ENCODE measurements around the gene STUB1.

The STUB1 gene

DNA sequence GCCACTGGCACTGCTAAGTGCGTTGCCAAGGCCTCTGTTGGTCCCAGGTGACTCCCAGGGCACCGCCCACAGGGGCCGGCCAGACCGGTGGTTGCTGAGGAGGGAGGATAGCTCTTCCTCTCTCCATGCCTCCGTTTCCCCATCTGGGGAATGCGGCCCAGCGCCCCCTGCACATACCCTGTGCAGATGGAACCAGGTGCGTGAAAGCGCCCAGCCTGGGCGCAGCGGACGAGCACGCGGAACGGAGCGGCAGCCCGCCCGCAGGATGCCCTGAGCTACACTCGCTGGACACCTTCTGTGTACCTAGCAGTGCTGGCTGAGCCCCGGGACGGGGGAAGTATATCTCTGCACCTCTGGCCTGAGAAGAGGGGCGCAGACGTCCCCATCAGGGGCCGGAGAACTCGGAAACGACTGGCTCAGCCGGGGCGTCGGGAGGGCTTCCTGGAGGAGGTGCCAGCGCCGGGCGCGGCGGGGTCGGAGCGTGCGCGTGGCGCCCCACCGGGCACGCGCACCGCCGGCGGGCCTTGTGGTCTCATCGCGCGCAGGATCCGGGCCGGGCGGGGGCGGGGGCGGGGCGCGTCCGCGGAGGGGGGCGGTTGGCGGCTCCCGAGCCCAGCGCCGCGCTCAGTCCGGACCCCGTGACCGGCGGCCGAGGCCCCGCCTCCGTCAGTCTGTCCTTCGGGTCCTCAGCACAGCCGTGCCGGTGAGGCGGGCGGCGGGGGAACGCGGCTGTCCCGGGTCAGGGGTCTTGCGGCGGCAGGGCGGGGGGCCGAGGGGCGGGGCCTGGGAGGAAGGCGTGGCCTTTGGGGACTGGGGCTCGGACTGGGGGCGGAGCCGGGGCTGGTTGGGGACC, 46.5 kb downstream of the STUB1 start, which contains the start of the genes CCDC78 and HAGHL:
TSS of gene CCDC78 (minus strand) at position 6 of the 853 bp plus-strand sequence. CDS start 76 bp downstream, outside the sequence.
TSS of gene HAGHL (plus strand) at position 669 of the 853 bp plus-strand sequence. CDS start 404 bp downstream, outside the sequence.
- peak; percentile 55 for DNase-seq

GRCh38 chr16:727291-727977, 47.2 kb downstream of the STUB1 start:
- DNase-seq, result peak; percentile 24

GRCh38 chr16:728131-728889, 48.1 kb downstream of the STUB1 start:
- DNase-seq, result peak; percentile 83

DNA sequence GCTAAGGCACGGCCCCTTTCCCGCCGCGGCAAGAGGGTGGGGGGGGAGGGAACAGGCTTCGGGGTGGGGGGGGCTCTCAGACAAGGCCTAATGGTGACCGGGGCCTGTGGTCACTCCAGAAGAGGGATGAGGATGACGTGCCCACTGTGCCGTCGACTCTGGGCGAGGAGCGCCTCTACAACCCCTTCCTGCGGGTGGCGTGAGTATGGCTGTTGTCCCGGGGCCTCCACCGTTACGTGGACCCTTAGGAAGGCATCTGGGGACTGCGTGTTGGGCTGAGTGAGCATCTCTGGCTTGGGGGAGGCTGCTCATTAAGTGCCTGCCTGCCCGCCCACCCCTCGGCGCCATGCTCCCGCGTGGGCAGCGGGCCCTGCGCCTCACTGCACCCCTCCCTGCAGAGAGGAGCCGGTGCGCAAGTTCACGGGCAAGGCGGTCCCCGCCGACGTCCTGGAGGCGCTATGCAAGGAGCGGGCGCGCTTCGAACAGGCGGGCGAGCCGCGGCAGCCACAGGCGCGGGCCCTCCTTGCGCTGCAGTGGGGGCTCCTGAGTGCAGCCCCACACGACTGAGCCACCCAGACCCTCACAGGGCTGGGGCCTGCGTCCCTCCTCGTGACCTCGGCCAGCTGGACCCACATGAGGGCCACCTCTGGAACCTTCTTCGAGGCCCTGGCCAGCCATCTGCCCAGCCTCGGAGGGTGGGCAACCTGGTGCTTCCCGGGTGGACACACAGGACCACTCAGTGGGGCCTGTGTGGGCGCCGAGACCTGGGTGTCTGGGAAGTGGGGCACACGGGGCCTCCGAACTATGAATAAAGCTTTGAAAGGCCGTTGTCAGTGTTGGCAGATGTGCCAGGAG, 48.9 kb downstream of the STUB1 start:
- no peak for DNase-seq

- DNase-seq, result no peak
These were observed 49.8 kb downstream of the STUB1 start for GRCh38 chr16:729768-730665.

- DNase-seq, result no peak
These were observed 50.7 kb downstream of the STUB1 start for GRCh38 chr16:730666-731509.

GRCh38 chr16:732332-732731, 52.1 kb downstream of the STUB1 start:
- no peak for DNase-seq
